Measurements from ENCODE around the gene SOX4. TPM values are rescaled to one million over a fixed set of nuclear protein-coding genes. Genes with fewer than 3 reads are reported as not detected.

SOX4 gene
- total and polyA plus RNA-seq, 2 donors (not counting 1 experiment from before 2014, with no cell fraction given), result 5.1 to 38.1 TPM

- no peak overlapping the region for H3K4me2 ChIP-seq (ENCODE audit: extremely low read depth, insufficient read depth, low read length)
- H4K20me1 ChIP-seq (ENCODE audit: control insufficient read depth, extremely low read depth, insufficient read depth, low read length), result no peaks in the 10 kb centered on the region
- no peaks in the 10 kb centered on the region for H3K36me3 ChIP-seq (ENCODE audit: control insufficient read depth, insufficient read depth, low read length)
- H3K4me1 ChIP-seq (ENCODE audit: control insufficient read depth, extremely low read depth, insufficient read depth, low read length), result no peaks in the 10 kb centered on the region
- no peaks in the 10 kb centered on the region for H3K79me2 ChIP-seq (ENCODE audit: control insufficient read depth, insufficient read depth, low read length)
- DNase-seq (ENCODE audit: low read depth in 2 of 2), result no peak
- H3K4me3 ChIP-seq (replicated peaks in 1 of 4; ENCODE audit: control extremely low read depth in 1 of 4, insufficient read depth in 1 of 4, low read depth in 3 of 4, low read length in 4 of 4), result no peak overlapping the region
- no peaks in the 10 kb centered on the region for H3K9me3 ChIP-seq (ENCODE audit: control insufficient read depth, insufficient read depth, low read depth, low read length)
- H3K27me3 ChIP-seq (ENCODE audit: control insufficient read depth, insufficient read depth, low read length), result no peaks in the 10 kb centered on the region
- H2AFZ ChIP-seq (ENCODE audit: low read length), result no peak overlapping the region
- H3K27ac ChIP-seq (ENCODE audit: insufficient read depth, low read length), result no peak overlapping the region
- TF ChIP-seq EZH2 (IDR thresholded peaks at IDR 0.05; ENCODE audit: low read length, missing control alignments) (no peak), CTCF (conservative IDR thresholded peaks at IDR 0.05 in 1 of 2, IDR thresholded peaks at IDR 0.05 in 1 of 2; ENCODE audit: low read depth in 1 of 2, low read length in 2 of 2) (no peak)
- no peak overlapping the region for H3K9ac ChIP-seq (ENCODE audit: insufficient read depth, low read length)
Observed at GRCh38 chr6:21626756-21627155, 33.2 kb downstream of the SOX4 start.

GRCh38 chr6:21628160-21628559 lies 34.6 kb downstream of the SOX4 start:
- Histone ChIP-seq H3K27me3 (ENCODE audit: control insufficient read depth, insufficient read depth, low read length) (no peaks in the 10 kb centered on the region), H3K79me2 (ENCODE audit: control insufficient read depth, insufficient read depth, low read length) (no peaks in the 10 kb centered on the region), H3K4me2 (ENCODE audit: extremely low read depth, insufficient read depth, low read length) (no peak overlapping the region), H4K20me1 (ENCODE audit: control insufficient read depth, extremely low read depth, insufficient read depth, low read length) (no peaks in the 10 kb centered on the region), H3K9me3 (ENCODE audit: control insufficient read depth, insufficient read depth, low read depth, low read length) (no peaks in the 10 kb centered on the region), H3K4me1 (ENCODE audit: control insufficient read depth, extremely low read depth, insufficient read depth, low read length) (no peaks in the 10 kb centered on the region), H3K36me3 (ENCODE audit: control insufficient read depth, insufficient read depth, low read length) (no peaks in the 10 kb centered on the region), H2AFZ (ENCODE audit: low read length) (no peak overlapping the region), H3K4me3 (replicated peaks in 1 of 4; ENCODE audit: control extremely low read depth in 1 of 4, insufficient read depth in 1 of 4, low read depth in 3 of 4, low read length in 4 of 4) (no peak overlapping the region), H3K27ac (ENCODE audit: insufficient read depth, low read length) (no peak overlapping the region), H3K9ac (ENCODE audit: insufficient read depth, low read length) (no peak overlapping the region)
- TF ChIP-seq EZH2 (IDR thresholded peaks at IDR 0.05; ENCODE audit: low read length, missing control alignments) (no peak), CTCF (conservative IDR thresholded peaks at IDR 0.05 in 1 of 2, IDR thresholded peaks at IDR 0.05 in 1 of 2; ENCODE audit: low read depth in 1 of 2, low read length in 2 of 2) (no peak)
- no peak for DNase-seq (ENCODE audit: low read depth in 2 of 2)

- Histone ChIP-seq H3K9ac (ENCODE audit: insufficient read depth, low read length) (no peak overlapping the region), H3K4me2 (ENCODE audit: extremely low read depth, insufficient read depth, low read length) (no peak overlapping the region), H3K4me1 (ENCODE audit: control insufficient read depth, extremely low read depth, insufficient read depth, low read length) (peaks cover 2% of the 10 kb centered on the region), H3K9me3 (ENCODE audit: control insufficient read depth, insufficient read depth, low read depth, low read length) (no peaks in the 10 kb centered on the region), H3K27me3 (ENCODE audit: control insufficient read depth, insufficient read depth, low read length) (no peaks in the 10 kb centered on the region), H3K27ac (ENCODE audit: insufficient read depth, low read length) (no peak overlapping the region), H4K20me1 (ENCODE audit: control insufficient read depth, extremely low read depth, insufficient read depth, low read length) (no peaks in the 10 kb centered on the region), H3K79me2 (ENCODE audit: control insufficient read depth, insufficient read depth, low read length) (no peaks in the 10 kb centered on the region), H3K36me3 (ENCODE audit: control insufficient read depth, insufficient read depth, low read length) (no peaks in the 10 kb centered on the region), H2AFZ (ENCODE audit: low read length) (no peak overlapping the region), H3K4me3 (replicated peaks in 1 of 4; ENCODE audit: control extremely low read depth in 1 of 4, insufficient read depth in 1 of 4, low read depth in 3 of 4, low read length in 4 of 4) (no peak overlapping the region)
- no peak for TF ChIP-seq CTCF (conservative IDR thresholded peaks at IDR 0.05 in 1 of 2, IDR thresholded peaks at IDR 0.05 in 1 of 2; ENCODE audit: low read depth in 1 of 2, low read length in 2 of 2)
- TF ChIP-seq EZH2 (IDR thresholded peaks at IDR 0.05; ENCODE audit: low read length, missing control alignments), result no peak
- no peak for DNase-seq (ENCODE audit: low read depth in 2 of 2)
Observed at GRCh38 chr6:21633511-21634109, 40.1 kb downstream of the SOX4 start.

All from fibroblast of lung (primary cell).